ENCODE data around the gene FAM151A.

The FAM151A gene

GRCh38 chr1:54606096-54606989, 17.0 kb downstream of the FAM151A start:
- WGBS: 98% methylated on average over 7 of the region's 9 CpGs
- H3K9ac ChIP-seq (ENCODE audit: low read length): no peak overlapping the region
- DNase-seq: no peak
- H3K18ac ChIP-seq (ENCODE audit: low read depth in 1 of 2, low read length in 2 of 2): no peak overlapping the region
- H2BK12ac ChIP-seq (ENCODE audit: low read length in 2 of 2): no peak overlapping the region
- no peak overlapping the region for H4K91ac ChIP-seq (ENCODE audit: low read length)
- H3K14ac ChIP-seq (ENCODE audit: low read length in 2 of 2): no peak overlapping the region
- no peak overlapping the region for H3K4ac ChIP-seq (ENCODE audit: low read depth in 1 of 2, low read length in 2 of 2)
- no peaks in the 10 kb centered on the region for H3K9me3 ChIP-seq (ENCODE audit: control insufficient read depth, low read length)
- no peak overlapping the region for H3K23ac ChIP-seq (ENCODE audit: low read length in 2 of 2)
- no peak overlapping the region for H3K4me2 ChIP-seq (ENCODE audit: low read length, poor library complexity, severe bottlenecking)
- no peak overlapping the region for H2AFZ ChIP-seq (ENCODE audit: low read depth, low read length)
- no peak overlapping the region for H2AK5ac ChIP-seq (ENCODE audit: low read length, severe bottlenecking)
- no peak overlapping the region for H3K27ac ChIP-seq (ENCODE audit: low read length, poor library complexity, severe bottlenecking)
- H3K4me1 ChIP-seq (ENCODE audit: control insufficient read depth, insufficient read depth, low read depth, low read length): peaks cover 51% of the 10 kb centered on the region
- no peak overlapping the region for H4K8ac ChIP-seq (ENCODE audit: low read length)
- H2BK120ac ChIP-seq (ENCODE audit: low read depth, low read length): no peak overlapping the region
- no peak overlapping the region for H2BK5ac ChIP-seq (ENCODE audit: low read depth, low read length, poor library complexity, severe bottlenecking)
- no peaks in the 10 kb centered on the region for H3K36me3 ChIP-seq (ENCODE audit: control insufficient read depth in 1 of 2, insufficient read depth in 2 of 2, low read depth in 1 of 2, low read length in 2 of 2)
- H2BK15ac ChIP-seq (ENCODE audit: low read depth, poor library complexity, severe bottlenecking): no peak overlapping the region
- no peaks in the 10 kb centered on the region for H3K79me1 ChIP-seq (replicated peaks; ENCODE audit: low read length, poor library complexity, severe bottlenecking)
- H3K4me3 ChIP-seq (ENCODE audit: insufficient read depth in 1 of 2, low read depth in 1 of 2, low read length in 2 of 2): no peak overlapping the region
- no peaks in the 10 kb centered on the region for H3K27me3 ChIP-seq (ENCODE audit: control insufficient read depth in 1 of 2, insufficient read depth in 1 of 2, low read length in 2 of 2)

- Histone ChIP-seq H2AK5ac (ENCODE audit: low read length, severe bottlenecking) (no peak overlapping the region), H2BK120ac (ENCODE audit: low read depth, low read length) (no peak overlapping the region), H3K9me3 (ENCODE audit: control insufficient read depth, low read length) (no peaks in the 10 kb centered on the region), H2BK15ac (ENCODE audit: low read depth, poor library complexity, severe bottlenecking) (no peak overlapping the region), H2AFZ (ENCODE audit: low read depth, low read length) (no peak overlapping the region), H3K4ac (ENCODE audit: low read depth in 1 of 2, low read length in 2 of 2) (no peak overlapping the region), H2BK5ac (ENCODE audit: low read depth, low read length, poor library complexity, severe bottlenecking) (no peak overlapping the region), H3K14ac (ENCODE audit: low read length in 2 of 2) (no peak overlapping the region), H3K36me3 (ENCODE audit: control insufficient read depth in 1 of 2, insufficient read depth in 2 of 2, low read depth in 1 of 2, low read length in 2 of 2) (no peaks in the 10 kb centered on the region), H3K4me3 (ENCODE audit: insufficient read depth in 1 of 2, low read depth in 1 of 2, low read length in 2 of 2) (no peak overlapping the region), H3K79me1 (replicated peaks; ENCODE audit: low read length, poor library complexity, severe bottlenecking) (no peaks in the 10 kb centered on the region), H3K27me3 (ENCODE audit: control insufficient read depth in 1 of 2, insufficient read depth in 1 of 2, low read length in 2 of 2) (no peaks in the 10 kb centered on the region), H4K8ac (ENCODE audit: low read length) (no peak overlapping the region), H3K27ac (ENCODE audit: low read length, poor library complexity, severe bottlenecking) (no peak overlapping the region), H3K4me2 (ENCODE audit: low read length, poor library complexity, severe bottlenecking) (no peak overlapping the region), H2BK12ac (ENCODE audit: low read length in 2 of 2) (no peak overlapping the region), H4K91ac (ENCODE audit: low read length) (no peak overlapping the region), H3K9ac (ENCODE audit: low read length) (no peak overlapping the region), H3K18ac (ENCODE audit: low read depth in 1 of 2, low read length in 2 of 2) (no peak overlapping the region), H3K23ac (ENCODE audit: low read length in 2 of 2) (no peak overlapping the region), H3K4me1 (ENCODE audit: control insufficient read depth, insufficient read depth, low read depth, low read length) (peaks cover 47% of the 10 kb centered on the region)
- no peak for DNase-seq
- 96% methylated on average over 13 of the region's 13 CpGs for WGBS
These were observed 18.6 kb downstream of the FAM151A start for GRCh38 chr1:54604572-54605370.

GRCh38 chr1:54604051-54604450, 19.3 kb downstream of the FAM151A start:
- H3K27ac ChIP-seq (ENCODE audit: low read length, poor library complexity, severe bottlenecking): no peak overlapping the region
- H3K23ac ChIP-seq (ENCODE audit: low read length in 2 of 2): no peak overlapping the region
- 89% methylated on average over 7 of the region's 7 CpGs for WGBS
- peaks cover 45% of the 10 kb centered on the region for H3K4me1 ChIP-seq (ENCODE audit: control insufficient read depth, insufficient read depth, low read depth, low read length)
- no peak overlapping the region for H4K8ac ChIP-seq (ENCODE audit: low read length)
- H2BK5ac ChIP-seq (ENCODE audit: low read depth, low read length, poor library complexity, severe bottlenecking): no peak overlapping the region
- H3K4me3 ChIP-seq (ENCODE audit: insufficient read depth in 1 of 2, low read depth in 1 of 2, low read length in 2 of 2): no peak overlapping the region
- H3K9ac ChIP-seq (ENCODE audit: low read length): no peak overlapping the region
- no peaks in the 10 kb centered on the region for H3K27me3 ChIP-seq (ENCODE audit: control insufficient read depth in 1 of 2, insufficient read depth in 1 of 2, low read length in 2 of 2)
- DNase-seq: no peak
- H2BK15ac ChIP-seq (ENCODE audit: low read depth, poor library complexity, severe bottlenecking): no peak overlapping the region
- H3K18ac ChIP-seq (ENCODE audit: low read depth in 1 of 2, low read length in 2 of 2): no peak overlapping the region
- no peak overlapping the region for H4K91ac ChIP-seq (ENCODE audit: low read length)
- H3K36me3 ChIP-seq (ENCODE audit: control insufficient read depth in 1 of 2, insufficient read depth in 2 of 2, low read depth in 1 of 2, low read length in 2 of 2): no peaks in the 10 kb centered on the region
- H2BK12ac ChIP-seq (ENCODE audit: low read length in 2 of 2): no peak overlapping the region
- no peak overlapping the region for H3K4me2 ChIP-seq (ENCODE audit: low read length, poor library complexity, severe bottlenecking)
- H3K9me3 ChIP-seq (ENCODE audit: control insufficient read depth, low read length): no peaks in the 10 kb centered on the region
- H3K4ac ChIP-seq (ENCODE audit: low read depth in 1 of 2, low read length in 2 of 2): no peak overlapping the region
- no peak overlapping the region for H2BK120ac ChIP-seq (ENCODE audit: low read depth, low read length)
- H3K79me1 ChIP-seq (replicated peaks; ENCODE audit: low read length, poor library complexity, severe bottlenecking): no peaks in the 10 kb centered on the region
- no peak overlapping the region for H2AFZ ChIP-seq (ENCODE audit: low read depth, low read length)
- peak overlapping the region; percentile 43 for H2AK5ac ChIP-seq (ENCODE audit: low read length, severe bottlenecking)
- no peak overlapping the region for H3K14ac ChIP-seq (ENCODE audit: low read length in 2 of 2)

- Histone ChIP-seq H3K27me3 (ENCODE audit: control insufficient read depth in 1 of 2, insufficient read depth in 1 of 2, low read length in 2 of 2) (no peaks in the 10 kb centered on the region), H2BK5ac (ENCODE audit: low read depth, low read length, poor library complexity, severe bottlenecking) (no peak overlapping the region), H2BK120ac (ENCODE audit: low read depth, low read length) (no peak overlapping the region), H3K14ac (ENCODE audit: low read length in 2 of 2) (no peak overlapping the region), H3K4ac (ENCODE audit: low read depth in 1 of 2, low read length in 2 of 2) (no peak overlapping the region), H4K91ac (ENCODE audit: low read length) (no peak overlapping the region), H3K27ac (ENCODE audit: low read length, poor library complexity, severe bottlenecking) (no peak overlapping the region), H3K36me3 (ENCODE audit: control insufficient read depth in 1 of 2, insufficient read depth in 2 of 2, low read depth in 1 of 2, low read length in 2 of 2) (no peaks in the 10 kb centered on the region), H2BK12ac (ENCODE audit: low read length in 2 of 2) (no peak overlapping the region), H3K4me1 (ENCODE audit: control insufficient read depth, insufficient read depth, low read depth, low read length) (peaks cover 38% of the 10 kb centered on the region), H3K23ac (ENCODE audit: low read length in 2 of 2) (no peak overlapping the region), H2BK15ac (ENCODE audit: low read depth, poor library complexity, severe bottlenecking) (no peak overlapping the region), H2AK5ac (ENCODE audit: low read length, severe bottlenecking) (no peak overlapping the region), H3K18ac (ENCODE audit: low read depth in 1 of 2, low read length in 2 of 2) (no peak overlapping the region), H3K9ac (ENCODE audit: low read length) (no peak overlapping the region), H3K9me3 (ENCODE audit: control insufficient read depth, low read length) (no peaks in the 10 kb centered on the region), H4K8ac (ENCODE audit: low read length) (no peak overlapping the region), H2AFZ (ENCODE audit: low read depth, low read length) (no peak overlapping the region), H3K79me1 (replicated peaks; ENCODE audit: low read length, poor library complexity, severe bottlenecking) (no peaks in the 10 kb centered on the region), H3K4me2 (ENCODE audit: low read length, poor library complexity, severe bottlenecking) (no peak overlapping the region), H3K4me3 (ENCODE audit: insufficient read depth in 1 of 2, low read depth in 1 of 2, low read length in 2 of 2) (no peak overlapping the region)
- DNase-seq: no peak
- WGBS: 89% methylated on average over 6 of the region's 6 CpGs
These were observed 20.1 kb downstream of the FAM151A start for GRCh38 chr1:54603241-54603640.
